HepG2 (cell line): Measurements from ENCODE around the gene PMIS2. TPM values are rescaled to one million over a fixed set of nuclear protein-coding genes. Genes with fewer than 3 reads are reported as not detected.

ENCODE experiments used
- CC2D1A ChIP-seq: sonication (generic); formaldehyde crosslinking; IDR thresholded peaks from 2 replicates; pipeline ENCODE4 v1.8.1; 2023; ENCODE audit warnings: mild to moderate bottlenecking, missing genetic modification reagents
- CENPT ChIP-seq: sonication (generic); formaldehyde crosslinking; IDR thresholded peaks from 2 replicates; pipeline ENCODE4 v1.8.0; 2022; ENCODE audit warnings: low read depth, mild to moderate bottlenecking, moderate library complexity, missing genetic modification reagents
- GMEB1 ChIP-seq: sonication (generic); formaldehyde crosslinking; IDR thresholded peaks from 2 replicates; pipeline ENCODE4 v1.5.1; 2020; ENCODE audit warnings: missing genetic modification reagents, mild to moderate bottlenecking, borderline replicate concordance
- HMG20B ChIP-seq: conservative IDR thresholded peaks from 2 replicates; pipeline ENCODE4 v1.6.1; 2016; ENCODE audit warnings: missing genetic modification reagents, missing compliant biosample characterization
- HNRNPUL1 ChIP-seq: fragments of 200-400 bp; formaldehyde crosslinking; IDR thresholded peaks from 2 replicates; pipeline ENCODE4 v1.6.1; 2017; ENCODE audit warnings: low read depth, mild to moderate bottlenecking, low read length, moderate library complexity
- MLLT10 ChIP-seq: sonication (generic); formaldehyde crosslinking; IDR thresholded peaks from 2 replicates; pipeline ENCODE4 v1.4.0; 2020; ENCODE audit warnings: missing genetic modification reagents
- PAWR ChIP-seq: sonication (generic); formaldehyde crosslinking; IDR thresholded peaks from 2 replicates; pipeline ENCODE4 v1.4.0; 2020; ENCODE audit warnings: missing genetic modification reagents, mild to moderate bottlenecking, borderline replicate concordance
- PAX8 ChIP-seq: sonication (generic); formaldehyde crosslinking; IDR thresholded peaks from 2 replicates; pipeline ENCODE4 v1.8.0; 2022; ENCODE audit warnings: mild to moderate bottlenecking, missing genetic modification reagents, borderline replicate concordance
- PPARG ChIP-seq: conservative IDR thresholded peaks from 2 replicates; pipeline ENCODE4 v1.6.1; 2016; ENCODE audit warnings: missing biosample characterization, missing genetic modification reagents
- SUZ12 ChIP-seq: fragments of 150-350 bp; IDR thresholded peaks from 2 replicates; pipeline ENCODE4 v1.6.1; 2014; ENCODE audit warnings: low read depth, low read length
- TOE1 ChIP-seq: sonication (generic); formaldehyde crosslinking; IDR thresholded peaks from 2 replicates; pipeline ENCODE4 v1.4.0; 2020; ENCODE audit warnings: mild to moderate bottlenecking, missing genetic modification reagents
- TOPORS ChIP-seq: sonication (generic); formaldehyde crosslinking; IDR thresholded peaks from 2 replicates; pipeline ENCODE4 v1.8.0; 2023; ENCODE audit warnings: mild to moderate bottlenecking, missing genetic modification reagents
- ZBTB42 ChIP-seq: sonication (generic); formaldehyde crosslinking; IDR thresholded peaks from 2 replicates; pipeline ENCODE4 v1.5.0; 2020; ENCODE audit warnings: mild to moderate bottlenecking, missing genetic modification reagents
- ZNF138 ChIP-seq: sonication (generic); formaldehyde crosslinking; IDR thresholded peaks from 2 replicates; pipeline ENCODE4 v1.5.0; 2020; ENCODE audit warnings: mild to moderate bottlenecking, low read depth, missing genetic modification reagents
- ZNF580 ChIP-seq: IDR thresholded peaks from 2 replicates; pipeline ENCODE4 v1.6.1; 2016; ENCODE audit warnings: low read depth, borderline replicate concordance
- ZNF605 ChIP-seq: sonication (generic); formaldehyde crosslinking; IDR thresholded peaks from 2 replicates; pipeline ENCODE4 v1.8.0; 2022; ENCODE audit warnings: mild to moderate bottlenecking, missing genetic modification reagents
- ZNF766 ChIP-seq: sonication (generic); formaldehyde crosslinking; IDR thresholded peaks from 2 replicates; pipeline ENCODE4 v1.5.0; 2020; ENCODE audit warnings: missing genetic modification reagents, borderline replicate concordance
- ZNF878 ChIP-seq: sonication (generic); formaldehyde crosslinking; IDR thresholded peaks from 2 replicates; pipeline ENCODE4 v1.8.1; 2023; ENCODE audit warnings: mild to moderate bottlenecking, missing genetic modification reagents, moderate library complexity
- polyA plus RNA-seq, 8 experiments: library from polyadenylated mRNA; depleted of rRNA in 3 of 8; stranded (reverse) in 7 of 8; unstranded in 1 of 8; fragments of >200 nt; fragmentation: Illumina TruSeq in 4 of 8; extraction: Trizol in 4 of 8; gene quantifications; 2 replicates each; pipeline versions ENCODE4 v1.2.1 to v1.2.3, GENCODE V29; 2011 to 2016; ENCODE audit warnings: low read depth in 4 of 8, missing spikeins in 1 of 8, mixed read lengths in 1 of 8; ENCODE audit not compliant: insufficient read depth in 1 of 8
- total RNA-seq, 5 experiments: library from RNA; depleted of rRNA; stranded (reverse); fragments of >200 nt; fragmentation: Illumina TruSeq; extraction: Trizol; gene quantifications; 2 replicates each; pipeline ENCODE4 v1.2.3, GENCODE V29; 2016; ENCODE audit warnings: low read depth in 1 of 5
- TF ChIP-seq, protein P1 (sequence below): sonication (generic); formaldehyde crosslinking; IDR thresholded peaks from 2 replicates; pipeline ENCODE4 v1.4.0; 2020; ENCODE audit warnings: missing genetic modification reagents
- TF ChIP-seq, protein P2 (sequence below): sonication (generic); formaldehyde crosslinking; IDR thresholded peaks from 2 replicates; pipeline ENCODE4 v1.8.1; 2023; ENCODE audit warnings: mild to moderate bottlenecking, missing genetic modification reagents, borderline replicate concordance
- TF ChIP-seq, protein P3 (sequence below): sonication (generic); formaldehyde crosslinking; IDR thresholded peaks from 2 replicates; pipeline ENCODE4 v1.5.0; 2020; ENCODE audit warnings: mild to moderate bottlenecking, missing genetic modification reagents, borderline replicate concordance
- TF ChIP-seq, protein P4 (sequence below): sonication (generic); formaldehyde crosslinking; IDR thresholded peaks from 2 replicates; pipeline ENCODE4 v1.4.0; 2020; ENCODE audit warnings: missing genetic modification reagents; ENCODE audit errors: not compliant biosample characterization

The PMIS2 gene
- total and polyA plus RNA-seq, 2 of the 13 experiments (the other 11 are each of a cell fraction or from before 2014, with no cell fraction given), result not detected

DNA sequence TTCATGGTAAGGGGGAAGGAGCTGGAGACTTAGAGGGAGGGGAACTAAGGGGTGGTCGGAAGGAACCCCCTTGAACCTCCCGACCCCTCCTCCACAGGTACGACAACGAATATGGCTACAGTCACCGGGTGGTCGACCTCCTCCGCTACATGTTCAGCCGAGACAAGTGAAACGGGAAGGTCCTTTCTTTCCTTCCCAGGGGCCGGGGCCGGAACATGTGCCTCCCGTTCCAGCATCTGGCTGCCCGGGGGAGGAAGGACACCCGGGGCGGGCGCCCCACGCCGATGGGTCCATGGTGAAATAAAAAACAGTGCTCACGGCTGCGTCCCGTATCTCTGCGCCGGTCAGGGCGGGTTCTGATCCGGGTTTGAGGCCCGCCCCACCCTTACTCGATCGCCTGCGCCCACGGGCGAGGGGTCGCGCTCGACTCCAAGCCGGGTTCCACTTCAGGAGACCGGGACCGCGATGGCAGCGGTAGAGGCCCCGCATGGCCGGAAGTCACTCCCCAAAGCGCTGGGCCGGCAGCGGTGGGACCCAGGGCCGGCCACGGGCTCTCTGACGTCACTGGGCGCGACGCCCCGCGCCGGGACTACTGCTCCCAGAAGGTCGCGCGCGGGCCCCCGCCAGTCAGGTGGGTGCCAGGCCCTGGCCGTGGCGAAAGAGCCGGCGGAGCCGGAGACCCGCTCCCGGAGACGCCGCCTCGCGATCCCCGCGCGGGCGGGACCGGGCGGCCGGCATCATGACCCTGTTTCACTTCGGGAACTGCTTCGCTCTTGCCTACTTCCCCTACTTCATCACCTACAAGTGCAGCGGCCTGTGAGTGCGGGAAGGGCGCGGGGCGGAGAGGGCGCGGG, 40.7 kb upstream of the PMIS2 start, which contains the start of gene TMEM147 (continued):
- TF ChIP-seq CC2D1A (peak; percentile 31; the same call in 1 of the 2 replicates), ZNF138 (CRISPR knock-in tag) (0 out of 2 replicates have a peak, but pooled peaks have one; percentile 57), SUZ12 (peak; percentile 45; the same call in 1 of the 2 replicates), PAX8 (CRISPR knock-in tag) (no peak), ZNF878 (CRISPR knock-in tag) (0 out of 2 replicates have a peak, but pooled peaks have one; percentile 38), TOPORS (no peak), ZNF580 (CRISPR knock-in tag) (no peak; the same call in 1 of the 2 replicates), ZNF766 (0 out of 2 replicates have a peak, but pooled peaks have one; percentile 31), TOE1 (CRISPR knock-in tag) (peak; percentile 61; the same call in 1 of the 2 replicates), PAWR (CRISPR knock-in tag) (no peak), CENPT (CRISPR knock-in tag) (no peak), ZNF605 (peak; percentile 57; the same call in 1 of the 2 replicates), MLLT10 (no peak), PPARG (peak; percentile 61; the same call in 1 of the 2 replicates), HMG20B (CRISPR knock-in tag) (no peak), ZBTB42 (CRISPR knock-in tag) (no peak), HNRNPUL1 (no peak), GMEB1 (CRISPR knock-in tag) (peak; percentile 83)
- TF ChIP-seq, protein P1, sequence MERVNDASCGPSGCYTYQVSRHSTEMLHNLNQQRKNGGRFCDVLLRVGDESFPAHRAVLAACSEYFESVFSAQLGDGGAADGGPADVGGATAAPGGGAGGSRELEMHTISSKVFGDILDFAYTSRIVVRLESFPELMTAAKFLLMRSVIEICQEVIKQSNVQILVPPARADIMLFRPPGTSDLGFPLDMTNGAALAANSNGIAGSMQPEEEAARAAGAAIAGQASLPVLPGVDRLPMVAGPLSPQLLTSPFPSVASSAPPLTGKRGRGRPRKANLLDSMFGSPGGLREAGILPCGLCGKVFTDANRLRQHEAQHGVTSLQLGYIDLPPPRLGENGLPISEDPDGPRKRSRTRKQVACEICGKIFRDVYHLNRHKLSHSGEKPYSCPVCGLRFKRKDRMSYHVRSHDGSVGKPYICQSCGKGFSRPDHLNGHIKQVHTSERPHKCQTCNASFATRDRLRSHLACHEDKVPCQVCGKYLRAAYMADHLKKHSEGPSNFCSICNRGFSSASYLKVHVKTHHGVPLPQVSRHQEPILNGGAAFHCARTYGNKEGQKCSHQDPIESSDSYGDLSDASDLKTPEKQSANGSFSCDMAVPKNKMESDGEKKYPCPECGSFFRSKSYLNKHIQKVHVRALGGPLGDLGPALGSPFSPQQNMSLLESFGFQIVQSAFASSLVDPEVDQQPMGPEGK (CRISPR knock-in tag), result peak; percentile 73
- TF ChIP-seq, protein P2, sequence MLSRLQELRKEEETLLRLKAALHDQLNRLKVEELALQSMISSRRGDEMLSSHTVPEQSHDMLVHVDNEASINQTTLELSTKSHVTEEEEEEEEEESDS (CRISPR knock-in tag), result no peak
- TF ChIP-seq, protein P3, sequence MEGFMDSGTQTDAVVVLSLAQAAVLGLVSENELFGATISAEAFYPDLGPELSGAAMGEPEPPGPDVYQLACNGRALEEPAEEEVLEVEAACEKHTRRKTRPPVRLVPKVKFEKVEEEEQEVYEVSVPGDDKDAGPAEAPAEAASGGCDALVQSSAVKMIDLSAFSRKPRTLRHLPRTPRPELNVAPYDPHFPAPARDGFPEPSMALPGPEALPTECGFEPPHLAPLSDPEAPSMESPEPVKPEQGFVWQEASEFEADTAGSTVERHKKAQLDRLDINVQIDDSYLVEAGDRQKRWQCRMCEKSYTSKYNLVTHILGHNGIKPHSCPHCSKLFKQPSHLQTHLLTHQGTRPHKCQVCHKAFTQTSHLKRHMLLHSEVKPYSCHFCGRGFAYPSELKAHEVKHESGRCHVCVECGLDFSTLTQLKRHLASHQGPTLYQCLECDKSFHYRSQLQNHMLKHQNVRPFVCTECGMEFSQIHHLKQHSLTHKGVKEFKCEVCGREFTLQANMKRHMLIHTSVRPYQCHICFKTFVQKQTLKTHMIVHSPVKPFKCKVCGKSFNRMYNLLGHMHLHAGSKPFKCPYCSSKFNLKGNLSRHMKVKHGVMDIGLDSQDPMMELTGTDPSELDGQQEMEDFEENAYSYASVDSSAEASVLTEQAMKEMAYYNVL (CRISPR knock-in tag), result no peak; the same call in 1 of the 2 replicates
- TF ChIP-seq, protein P4, sequence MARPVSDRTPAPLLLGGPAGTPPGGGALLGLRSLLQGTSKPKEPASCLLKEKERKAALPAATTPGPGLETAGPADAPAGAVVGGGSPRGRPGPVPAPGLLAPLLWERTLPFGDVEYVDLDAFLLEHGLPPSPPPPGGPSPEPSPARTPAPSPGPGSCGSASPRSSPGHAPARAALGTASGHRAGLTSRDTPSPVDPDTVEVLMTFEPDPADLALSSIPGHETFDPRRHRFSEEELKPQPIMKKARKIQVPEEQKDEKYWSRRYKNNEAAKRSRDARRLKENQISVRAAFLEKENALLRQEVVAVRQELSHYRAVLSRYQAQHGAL, result no peak
